Measurements from ENCODE around the gene MEP1B.

DNA sequence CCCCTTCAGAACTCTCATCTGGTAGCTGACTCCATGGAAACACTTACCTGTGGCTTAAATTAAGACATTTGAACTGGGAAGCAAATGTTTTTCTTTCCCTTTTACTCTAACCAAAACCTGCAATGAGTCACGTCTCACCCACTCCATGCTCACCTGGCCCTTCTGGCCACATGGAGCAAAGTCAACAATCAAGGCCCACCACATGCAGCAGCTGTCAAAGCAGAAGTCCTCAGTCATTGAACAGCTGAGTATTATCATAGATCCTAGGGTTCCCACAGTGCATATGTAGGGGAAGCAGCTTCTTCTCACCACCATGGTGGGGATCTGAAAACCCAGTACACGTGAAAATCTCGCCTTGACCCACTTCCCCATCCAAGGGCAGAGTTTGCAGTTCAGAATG is 12.3 kb upstream of the MEP1B start:
- TF ChIP-seq, protein P1, sequence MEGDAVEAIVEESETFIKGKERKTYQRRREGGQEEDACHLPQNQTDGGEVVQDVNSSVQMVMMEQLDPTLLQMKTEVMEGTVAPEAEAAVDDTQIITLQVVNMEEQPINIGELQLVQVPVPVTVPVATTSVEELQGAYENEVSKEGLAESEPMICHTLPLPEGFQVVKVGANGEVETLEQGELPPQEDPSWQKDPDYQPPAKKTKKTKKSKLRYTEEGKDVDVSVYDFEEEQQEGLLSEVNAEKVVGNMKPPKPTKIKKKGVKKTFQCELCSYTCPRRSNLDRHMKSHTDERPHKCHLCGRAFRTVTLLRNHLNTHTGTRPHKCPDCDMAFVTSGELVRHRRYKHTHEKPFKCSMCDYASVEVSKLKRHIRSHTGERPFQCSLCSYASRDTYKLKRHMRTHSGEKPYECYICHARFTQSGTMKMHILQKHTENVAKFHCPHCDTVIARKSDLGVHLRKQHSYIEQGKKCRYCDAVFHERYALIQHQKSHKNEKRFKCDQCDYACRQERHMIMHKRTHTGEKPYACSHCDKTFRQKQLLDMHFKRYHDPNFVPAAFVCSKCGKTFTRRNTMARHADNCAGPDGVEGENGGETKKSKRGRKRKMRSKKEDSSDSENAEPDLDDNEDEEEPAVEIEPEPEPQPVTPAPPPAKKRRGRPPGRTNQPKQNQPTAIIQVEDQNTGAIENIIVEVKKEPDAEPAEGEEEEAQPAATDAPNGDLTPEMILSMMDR (IDR thresholded peaks at IDR 0.05; ENCODE audit: borderline replicate concordance, extremely low read depth, low read length, poor library complexity, severe bottlenecking), result no peak
- no peak for TF ChIP-seq EZH2 (IDR thresholded peaks at IDR 0.05; ENCODE audit: borderline replicate concordance, low read depth, low read length, severe bottlenecking)

Measured in DND-41 (cell line).